GM12801 (cell line): ENCODE results near the gene NEDD4L.

Source experiments
- TF ChIP-seq, protein P1 (sequence below): IDR thresholded peaks from one replicate; pipeline ENCODE4 v1.5.1; 2011; ENCODE audit warnings: control low read depth; ENCODE audit not compliant: insufficient read length; ENCODE audit errors: extremely low read depth

Gene NEDD4L

GRCh38 chr18:58028109-58028784 lies 15.8 kb upstream of the NEDD4L start:
- TF ChIP-seq, protein P1, sequence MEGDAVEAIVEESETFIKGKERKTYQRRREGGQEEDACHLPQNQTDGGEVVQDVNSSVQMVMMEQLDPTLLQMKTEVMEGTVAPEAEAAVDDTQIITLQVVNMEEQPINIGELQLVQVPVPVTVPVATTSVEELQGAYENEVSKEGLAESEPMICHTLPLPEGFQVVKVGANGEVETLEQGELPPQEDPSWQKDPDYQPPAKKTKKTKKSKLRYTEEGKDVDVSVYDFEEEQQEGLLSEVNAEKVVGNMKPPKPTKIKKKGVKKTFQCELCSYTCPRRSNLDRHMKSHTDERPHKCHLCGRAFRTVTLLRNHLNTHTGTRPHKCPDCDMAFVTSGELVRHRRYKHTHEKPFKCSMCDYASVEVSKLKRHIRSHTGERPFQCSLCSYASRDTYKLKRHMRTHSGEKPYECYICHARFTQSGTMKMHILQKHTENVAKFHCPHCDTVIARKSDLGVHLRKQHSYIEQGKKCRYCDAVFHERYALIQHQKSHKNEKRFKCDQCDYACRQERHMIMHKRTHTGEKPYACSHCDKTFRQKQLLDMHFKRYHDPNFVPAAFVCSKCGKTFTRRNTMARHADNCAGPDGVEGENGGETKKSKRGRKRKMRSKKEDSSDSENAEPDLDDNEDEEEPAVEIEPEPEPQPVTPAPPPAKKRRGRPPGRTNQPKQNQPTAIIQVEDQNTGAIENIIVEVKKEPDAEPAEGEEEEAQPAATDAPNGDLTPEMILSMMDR: no peak

GRCh38 chr18:58032233-58032632 lies 11.8 kb upstream of the NEDD4L start:
- TF ChIP-seq, protein P1: no peak

GRCh38 chr18:58033216-58033615 lies 10.8 kb upstream of the NEDD4L start:
- TF ChIP-seq, protein P1: no peak

GRCh38 chr18:58034370-58034769 lies 9.7 kb upstream of the NEDD4L start:
- TF ChIP-seq, protein P1: no peak

DNA sequence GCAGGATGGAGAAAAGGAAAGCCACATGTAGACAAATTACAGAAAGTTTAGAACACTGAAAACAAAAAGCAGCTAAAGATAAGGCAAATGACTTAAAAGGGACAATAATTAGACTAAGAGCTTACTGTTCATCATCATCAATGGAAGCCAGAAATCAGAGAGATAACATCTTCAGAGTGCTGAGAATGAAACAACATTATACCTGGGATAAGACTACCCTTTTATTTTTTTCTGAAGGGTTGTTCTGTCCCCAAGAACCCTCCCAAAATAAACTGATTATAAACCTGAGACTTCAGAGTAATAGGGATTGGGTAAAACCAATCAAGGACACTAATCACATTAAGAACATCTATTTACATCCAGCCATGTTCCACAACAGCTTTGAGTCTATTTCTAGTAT lies 6.9 kb upstream of the NEDD4L start:
- TF ChIP-seq, protein P1: no peak

DNA sequence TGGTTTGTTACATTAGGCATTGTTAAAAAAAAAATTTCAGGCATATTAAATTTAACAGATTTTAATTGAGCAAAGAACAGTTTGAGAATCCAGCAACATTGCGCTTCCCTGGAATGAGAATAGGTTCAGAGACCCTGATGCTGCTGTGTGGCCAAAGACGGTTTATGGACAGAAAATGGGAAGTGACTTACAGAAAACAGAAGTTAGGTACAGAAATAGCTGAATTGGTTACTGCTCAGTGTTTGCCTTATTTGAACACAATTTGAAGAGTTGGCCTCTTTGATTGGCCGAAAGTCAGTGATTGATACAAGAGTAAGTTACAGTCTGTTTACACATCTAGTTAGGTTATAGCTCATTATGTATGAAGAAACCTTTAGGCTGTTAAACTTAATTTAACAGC lies 6.0 kb upstream of the NEDD4L start:
- TF ChIP-seq, protein P1: no peak

- TF ChIP-seq, protein P1: no peak
Measured at GRCh38 chr18:58041633-58042032, 2.4 kb upstream of the NEDD4L start.
